Epithelial cell of proximal tubule (primary cell): ENCODE results near the gene GATA1. TPM values are rescaled to one million over a fixed set of nuclear protein-coding genes. Genes with fewer than 3 reads are reported as not detected.

Source experiments
- DNase-seq: peaks from one replicate; pipeline ENCODE4 v3.0.0-alpha.2; 2011; ENCODE audit warnings: low read depth
- H3K4me3 ChIP-seq: 2 replicates; pipeline ENCODE4 v1.5.1; 2011; ENCODE audit warnings: low read depth, mild to moderate bottlenecking, low read length
- CTCF ChIP-seq: conservative IDR thresholded peaks from 2 replicates; pipeline ENCODE4 v1.5.1; 2012; ENCODE audit warnings: low read depth, mild to moderate bottlenecking, low read length
- total RNA-seq: library from RNA; depleted of rRNA; stranded (reverse); fragments of >200 nt; gene quantifications from 2 replicates; pipeline ENCODE4 v1.2.3, GENCODE V29; 2015

GATA1 gene
- total RNA-seq, 1 donor from 2014 or later: not detected

GRCh38 chrX:48747415-48748016, 38.9 kb upstream of the GATA1 start:
- DNase-seq: no peak
- TF ChIP-seq CTCF: no peak
- no peak overlapping the region for H3K4me3 ChIP-seq

- H3K4me3 ChIP-seq: no peak overlapping the region
- no peak for TF ChIP-seq CTCF
- no peak for DNase-seq
Observed at GRCh38 chrX:48749182-48749581, 37.2 kb upstream of the GATA1 start.

DNA sequence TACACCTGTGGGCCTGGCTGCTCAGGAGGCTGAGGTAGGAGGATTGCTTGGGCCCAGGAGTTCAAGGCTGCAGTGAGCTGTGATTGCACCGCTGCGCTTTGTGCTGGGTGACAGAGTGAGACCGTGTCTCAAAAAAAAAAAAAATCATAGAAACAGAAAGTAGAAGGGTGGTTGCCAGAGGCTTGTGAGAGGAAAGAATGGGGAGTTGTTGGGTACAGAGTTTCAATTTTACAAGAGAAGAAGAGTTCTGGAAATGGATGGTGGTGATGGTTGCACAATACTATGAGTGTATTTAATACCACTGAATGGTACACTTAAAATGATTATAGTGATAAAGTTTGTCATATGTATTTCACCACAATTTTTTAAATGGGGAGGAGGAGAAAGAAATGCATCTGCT, 35.0 kb upstream of the GATA1 start:
- no peak for TF ChIP-seq CTCF
- no peak overlapping the region for H3K4me3 ChIP-seq
- DNase-seq: no peak

GRCh38 chrX:48752498-48752897, 33.9 kb upstream of the GATA1 start:
- no peak for DNase-seq
- no peak overlapping the region for H3K4me3 ChIP-seq
- TF ChIP-seq CTCF: no peak

DNA sequence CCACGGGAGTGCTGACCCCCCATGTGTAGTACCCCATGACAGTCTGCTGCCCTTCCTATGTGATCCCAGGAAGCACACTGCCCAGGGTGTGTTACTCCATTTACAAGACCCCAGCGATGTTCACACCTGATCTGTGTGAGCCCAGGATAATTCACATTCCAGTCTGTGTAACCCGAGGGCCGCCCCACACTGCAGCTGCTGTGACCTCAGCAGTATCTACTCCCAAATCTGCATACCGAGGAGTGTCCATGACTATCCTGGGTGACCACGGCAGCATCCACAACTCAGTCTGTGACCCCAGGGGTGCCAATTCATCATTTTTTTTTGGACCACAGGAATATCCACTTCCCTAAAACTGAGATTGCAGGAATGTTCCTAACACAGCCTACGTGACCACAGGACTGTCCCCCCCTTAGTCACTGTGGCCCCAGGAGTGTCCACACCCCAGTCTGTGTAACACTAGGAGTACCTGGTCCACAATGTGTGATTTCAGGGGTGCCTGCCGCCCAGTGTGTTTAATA, 32.6 kb upstream of the GATA1 start:
- TF ChIP-seq CTCF: no peak
- no peak for DNase-seq
- no peak overlapping the region for H3K4me3 ChIP-seq

- no peak overlapping the region for H3K4me3 ChIP-seq
- DNase-seq: no peak
- no peak for TF ChIP-seq CTCF
Observed at GRCh38 chrX:48754238-48754637, 32.2 kb upstream of the GATA1 start.
